B cell (primary cell): Measurements from ENCODE around the gene ABTB2. TPM values are rescaled to one million over a fixed set of nuclear protein-coding genes. Genes with fewer than 3 reads are reported as not detected.

Experiments
- ATAC-seq: fragments of 200-7000 bp; cut with Tn5 transposase; one replicate; pipeline ENCODE4 v1.10.0; 2021; ENCODE audit warnings: low read depth, mild to moderate bottlenecking, moderate number of reproducible peaks, moderate library complexity
- CTCF ChIA-PET: fragments of 350-600 bp; sonication (Branson Sonifier 250); formaldehyde crosslinking; loops from one replicate; lab custom pipeline; 2021; ENCODE audit warnings: antibody characterized with exemption, inconsistent platforms; lab: Charles Lee
- POLR2A ChIA-PET: fragments of 350-600 bp; sonication (Branson Sonifier 250); formaldehyde crosslinking; loops from one replicate; lab custom pipeline; 2021; ENCODE audit warnings: antibody characterized with exemption; lab: Charles Lee
- DNase-seq: peaks from one replicate; pipeline ENCODE4 v3.0.0; 2013
- H2AFZ ChIP-seq: 2 replicates; pipeline ENCODE4 v1.6.1; 2012; ENCODE audit warnings: mild to moderate bottlenecking, low read depth, low read length; ENCODE audit not compliant: insufficient read depth, poor library complexity, severe bottlenecking
- H3K27ac ChIP-seq, 2 donors: 1 replicate in 1 of 2; 2 replicates in 1 of 2; pipeline ENCODE4 v1.5.1; 2012 to 2013; ENCODE audit warnings: low read length in 2 of 2, mild to moderate bottlenecking in 2 of 2, moderate library complexity in 1 of 2
- H3K27me3 ChIP-seq, 4 experiments: fragments of 200-600 bp in 1 of 4; sonication (generic) in 1 of 4; replicated peaks in 1 of 4; 1 replicate in 2 of 4; 2 replicates in 2 of 4; pipeline versions ENCODE4 v1.6.1 to v1.7.0; 2013 to 2016; ENCODE audit warnings: low read length in 3 of 4, mild to moderate bottlenecking in 2 of 4, mixed read lengths in 1 of 4, moderate library complexity in 1 of 4; ENCODE audit not compliant: insufficient read depth in 4 of 4, control insufficient read depth in 3 of 4; ENCODE audit errors: control extremely low read depth in 1 of 4
- H3K36me3 ChIP-seq, 2 experiments: replicated peaks in 1 of 2; 1 replicate in 1 of 2; 2 replicates in 1 of 2; pipeline versions ENCODE4 v1.6.1 to v1.7.1; 2013; ENCODE audit warnings: low read length in 1 of 2; ENCODE audit not compliant: insufficient read depth in 2 of 2, control insufficient read depth in 1 of 2; ENCODE audit errors: control extremely low read depth in 1 of 2, extremely low read depth in 1 of 2
- H3K4me1 ChIP-seq, 2 donors: fragments of 200-600 bp in 1 of 2; sonication (generic) in 1 of 2; 1 replicate in 1 of 2; 2 replicates in 1 of 2; pipeline versions ENCODE4 v1.5.1 to v1.6.1; 2013 to 2017; ENCODE audit warnings: low read length in 2 of 2; ENCODE audit not compliant: control insufficient read depth in 2 of 2, insufficient read depth in 2 of 2
- H3K4me2 ChIP-seq: replicated peaks from 2 replicates; pipeline ENCODE3; 2012; ENCODE audit warnings: mild to moderate bottlenecking, low read depth, low read length; ENCODE audit not compliant: poor library complexity, severe bottlenecking
- H3K4me3 ChIP-seq, 5 experiments: fragments of 200-600 bp in 1 of 5; sonication (generic) in 1 of 5; 1 replicate in 3 of 5; 2 replicates in 2 of 5; pipeline versions ENCODE4 v1.5.1 to v1.7.0; 2011 to 2016; ENCODE audit warnings: low read length in 4 of 5, mild to moderate bottlenecking in 4 of 5, low read depth in 2 of 5, control low read depth in 1 of 5, moderate library complexity in 1 of 5; ENCODE audit not compliant: insufficient read depth in 1 of 5; ENCODE audit errors: control extremely low read depth in 1 of 5, extremely low read depth in 1 of 5
- H3K79me2 ChIP-seq: fragments of 200-600 bp; sonication (generic); one replicate; pipeline ENCODE4 v1.6.0; 2016; ENCODE audit warnings: low read length; ENCODE audit not compliant: control insufficient read depth, insufficient read depth
- H3K9ac ChIP-seq: fragments of 200-600 bp; sonication (generic); 2 replicates; pipeline ENCODE4 v1.6.1; 2017; ENCODE audit warnings: mild to moderate bottlenecking, low read length, moderate library complexity
- H3K9me3 ChIP-seq, 3 donors: one replicate each; pipeline versions ENCODE4 v1.6.1 to v1.7.1; 2013; ENCODE audit warnings: low read length in 2 of 3; ENCODE audit not compliant: control insufficient read depth in 2 of 3, insufficient read depth in 1 of 3; ENCODE audit errors: control extremely low read depth in 1 of 3
- H4K20me1 ChIP-seq: 2 replicates; pipeline ENCODE4 v1.6.0; 2012; ENCODE audit warnings: mild to moderate bottlenecking, low read length; ENCODE audit not compliant: insufficient read depth, control insufficient read depth, poor library complexity, severe bottlenecking
- H3K27ac Mint-ChIP-seq: one replicate; pipeline ENCODE4 v1.8.0; 2021; ENCODE audit warnings: mixed read lengths
- H3K27me3 Mint-ChIP-seq: one replicate; pipeline ENCODE4 v1.8.0; 2021; ENCODE audit warnings: mixed read lengths
- H3K4me1 Mint-ChIP-seq: one replicate; pipeline ENCODE4 v1.8.0; 2021; ENCODE audit warnings: mixed read lengths
- H3K4me3 Mint-ChIP-seq: one replicate; pipeline ENCODE4 v1.8.0; 2021; ENCODE audit warnings: mixed read lengths
- H3K9me3 Mint-ChIP-seq: one replicate; pipeline ENCODE4 v1.8.0; 2022; ENCODE audit warnings: mixed read lengths; ENCODE audit not compliant: insufficient read depth
- EZH2 ChIP-seq: IDR thresholded peaks from 2 replicates; pipeline ENCODE4 v1.6.1; 2012; ENCODE audit warnings: borderline replicate concordance, low read depth, mild to moderate bottlenecking, moderate library complexity, low read length; ENCODE audit not compliant: insufficient read depth, poor library complexity, severe bottlenecking
- WGBS: methylation state at CpG from one replicate; pipeline ENCODE4 v1.1.5; 2013; ENCODE audit warnings: missing lambda C conversion rate; ENCODE audit not compliant: insufficient coverage; 5-methylcytosine and 5-hydroxymethylcytosine counted together
- intact Hi-C: fragments of 100-400 bp; cut with micrococcal nuclease; formaldehyde crosslinking; loops from one replicate; pipeline ENCODE4 v1.10.0; 2022
- polyA plus RNA-seq: library from polyadenylated mRNA; depleted of rRNA; stranded (reverse); fragments of >200 nt; gene quantifications from 2 replicates; pipeline ENCODE4 v1.2.3, GENCODE V29; 2012
- total RNA-seq, 2 donors: library from RNA; stranded (reverse); fragments of 120-200 nt in 1 of 2; gene quantifications; 1 replicate in 1 of 2; 2 replicates in 1 of 2; pipeline versions ENCODE4 v1.2.3 to v1.2.4, GENCODE V29; 2013 to 2022
- TF ChIP-seq, protein P1 (sequence below): fragments of 200-600 bp; IDR thresholded peaks from one replicate; pipeline ENCODE4 v1.8.0; 2022; ENCODE audit warnings: antibody characterized with exemption, mild to moderate bottlenecking

Gene ABTB2
- total and polyA plus RNA-seq, 2 donors (not counting 1 experiment from before 2014, with no cell fraction given): 0.30 to 5.9 TPM

DNA sequence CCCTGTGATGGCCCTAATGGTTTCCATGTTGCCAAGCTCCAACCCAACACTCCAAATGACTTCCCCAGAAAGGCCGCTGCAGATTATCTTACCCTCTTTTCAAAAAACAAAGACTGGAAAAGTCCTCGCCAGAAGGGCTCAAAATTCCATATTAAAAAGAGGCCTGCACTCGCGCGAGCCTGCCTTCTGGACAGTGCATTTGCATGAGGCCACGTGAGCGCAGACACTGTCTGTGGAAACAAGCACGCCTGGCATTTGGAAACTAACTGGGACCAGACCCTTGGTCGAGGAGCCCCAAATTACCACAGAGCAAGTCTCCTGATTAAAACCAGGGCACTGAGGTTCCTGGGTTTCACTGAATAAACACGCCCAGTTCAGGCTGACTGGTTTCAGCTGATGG lies 42.9 kb downstream of the ABTB2 start:
- H3K4me2 ChIP-seq: no peak overlapping the region
- DNase-seq (no peak), ATAC-seq (no peak)
- no peaks in the 10 kb centered on the region for H3K79me2 ChIP-seq
- Mint-ChIP-seq H3K27me3 (no peaks in the 10 kb centered on the region), H3K27ac (no peak overlapping the region), H3K9me3 (no peaks in the 10 kb centered on the region), H3K4me1 (peaks cover 5% of the 10 kb centered on the region), H3K4me3 (no peak overlapping the region)
- ChIA-PET CTCF (no interaction called here), POLR2A (no interaction called here)
- no peaks in the 10 kb centered on the region for H3K27me3 ChIP-seq
- no peak overlapping the region for H3K27ac ChIP-seq
- WGBS: 94% methylated on average over 10 of the region's 10 CpGs
- H4K20me1 ChIP-seq: no peaks in the 10 kb centered on the region
- no peaks in the 10 kb centered on the region for H3K36me3 ChIP-seq
- no peak overlapping the region for H2AFZ ChIP-seq
- TF ChIP-seq, protein P1, sequence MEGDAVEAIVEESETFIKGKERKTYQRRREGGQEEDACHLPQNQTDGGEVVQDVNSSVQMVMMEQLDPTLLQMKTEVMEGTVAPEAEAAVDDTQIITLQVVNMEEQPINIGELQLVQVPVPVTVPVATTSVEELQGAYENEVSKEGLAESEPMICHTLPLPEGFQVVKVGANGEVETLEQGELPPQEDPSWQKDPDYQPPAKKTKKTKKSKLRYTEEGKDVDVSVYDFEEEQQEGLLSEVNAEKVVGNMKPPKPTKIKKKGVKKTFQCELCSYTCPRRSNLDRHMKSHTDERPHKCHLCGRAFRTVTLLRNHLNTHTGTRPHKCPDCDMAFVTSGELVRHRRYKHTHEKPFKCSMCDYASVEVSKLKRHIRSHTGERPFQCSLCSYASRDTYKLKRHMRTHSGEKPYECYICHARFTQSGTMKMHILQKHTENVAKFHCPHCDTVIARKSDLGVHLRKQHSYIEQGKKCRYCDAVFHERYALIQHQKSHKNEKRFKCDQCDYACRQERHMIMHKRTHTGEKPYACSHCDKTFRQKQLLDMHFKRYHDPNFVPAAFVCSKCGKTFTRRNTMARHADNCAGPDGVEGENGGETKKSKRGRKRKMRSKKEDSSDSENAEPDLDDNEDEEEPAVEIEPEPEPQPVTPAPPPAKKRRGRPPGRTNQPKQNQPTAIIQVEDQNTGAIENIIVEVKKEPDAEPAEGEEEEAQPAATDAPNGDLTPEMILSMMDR: no peak
- no peak for TF ChIP-seq EZH2
- H3K9ac ChIP-seq: no peak overlapping the region
- intact Hi-C loops: no loop called here
- no peaks in the 10 kb centered on the region for H3K9me3 ChIP-seq
- no peak overlapping the region for H3K4me3 ChIP-seq
- no peaks in the 10 kb centered on the region for H3K4me1 ChIP-seq

DNA sequence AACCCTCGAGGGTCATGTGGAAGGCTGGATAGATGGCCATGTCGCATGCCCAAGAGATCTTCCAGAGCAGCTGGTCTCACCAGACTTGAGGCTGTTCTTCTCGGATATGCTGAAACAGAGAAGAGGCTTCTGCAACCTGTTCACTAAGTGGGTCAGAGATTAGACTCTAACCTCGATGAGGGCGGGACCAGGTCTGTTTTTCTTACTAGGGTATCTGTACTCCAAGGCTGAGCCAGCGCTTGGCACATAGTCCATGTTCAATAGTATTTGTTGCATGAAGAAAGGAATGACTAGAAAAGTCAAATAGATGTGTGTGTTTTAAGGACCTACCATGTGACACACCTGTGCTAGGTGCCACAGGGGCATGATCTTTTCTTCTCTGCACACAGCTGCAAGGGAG lies 43.6 kb downstream of the ABTB2 start:
- no peak for DNase-seq
- H3K4me1 Mint-ChIP-seq: peaks cover 5% of the 10 kb centered on the region
- no peaks in the 10 kb centered on the region for H4K20me1 ChIP-seq
- H3K36me3 ChIP-seq: no peaks in the 10 kb centered on the region
- no peaks in the 10 kb centered on the region for H3K27me3 Mint-ChIP-seq
- H3K9ac ChIP-seq: no peak overlapping the region
- no peaks in the 10 kb centered on the region for H3K27me3 ChIP-seq
- no peak overlapping the region for H3K27ac ChIP-seq
- POLR2A ChIA-PET: no interaction called here
- no peak overlapping the region for H2AFZ ChIP-seq
- H3K9me3 Mint-ChIP-seq: no peaks in the 10 kb centered on the region
- CTCF ChIA-PET: no interaction called here
- H3K4me3 ChIP-seq: no peak overlapping the region
- intact Hi-C loops: no loop called here
- TF ChIP-seq, protein P1: no peak
- no peak for TF ChIP-seq EZH2
- WGBS: over 99% methylated on average over 6 of the region's 6 CpGs
- no peak overlapping the region for H3K4me2 ChIP-seq
- H3K9me3 ChIP-seq: no peaks in the 10 kb centered on the region
- no peak overlapping the region for H3K4me3 Mint-ChIP-seq
- no peak for ATAC-seq
- H3K27ac Mint-ChIP-seq: no peak overlapping the region
- H3K4me1 ChIP-seq: no peaks in the 10 kb centered on the region
- no peaks in the 10 kb centered on the region for H3K79me2 ChIP-seq
